K562 (cell line): ENCODE data around the gene VDR. TPM values are rescaled to one million over a fixed set of nuclear protein-coding genes. Genes with fewer than 3 reads are reported as not detected.

Experiments used
- CREB1 ChIP-seq, 2 experiments: sonication (generic) in 1 of 2; formaldehyde crosslinking in 1 of 2; IDR thresholded peaks; 2 replicates each; pipeline versions ENCODE4 v1.6.1 to v1.8.0; 2012 to 2022; ENCODE audit warnings: inconsistent platforms in 1 of 2, mild to moderate bottlenecking in 1 of 2, missing genetic modification reagents in 1 of 2, moderate library complexity in 1 of 2
- GATAD2A ChIP-seq: fragments of 450-650 bp; IDR thresholded peaks from 2 replicates; pipeline ENCODE4 v1.6.1; 2017
- SRSF9 ChIP-seq: fragments of 200-400 bp; formaldehyde crosslinking; IDR thresholded peaks from 2 replicates; pipeline ENCODE4 v1.6.1; 2017; ENCODE audit warnings: low read depth, low read length, borderline replicate concordance
- TAL1 ChIP-seq: fragments of 450-650 bp; IDR thresholded peaks from 2 replicates; pipeline ENCODE4 v1.6.1; 2016; ENCODE audit warnings: mild to moderate bottlenecking
- U2AF1 ChIP-seq: fragments of 200-400 bp; formaldehyde crosslinking; optimal IDR thresholded peaks from 2 replicates; pipeline ENCODE3; 2017; ENCODE audit warnings: mild to moderate bottlenecking, low read depth, low read length, moderate library complexity
- polyA plus RNA-seq, 8 experiments: library from polyadenylated mRNA; depleted of rRNA in 4 of 8; stranded (reverse) in 5 of 8; unstranded in 3 of 8; fragments of >200 nt; fragmentation: Nextera tagmentation in 2 of 8; fragmentation: Illumina TruSeq in 1 of 8; extraction: Ambion mirVana in 2 of 8; extraction: Trizol in 1 of 8; gene quantifications; 2 replicates each; pipeline versions ENCODE4 v1.2.1 to v1.2.3, GENCODE V29; 2011 to 2014; ENCODE audit warnings: inconsistent platforms in 1 of 8, missing spikeins in 1 of 8
- total RNA-seq, 7 experiments: library from RNA; depleted of rRNA in 6 of 7; stranded (reverse); fragments of >200 nt in 6 of 7; fragmentation: Illumina TruSeq in 2 of 7; extraction: Trizol in 2 of 7; gene quantifications; 2 replicates each; pipeline versions ENCODE4 v1.2.1 to v1.2.3, GENCODE V29; 2011 to 2021; ENCODE audit warnings: low replicate concordance in 1 of 7
- TF ChIP-seq, protein P1 (sequence below): sonication (generic); formaldehyde crosslinking; IDR thresholded peaks from 2 replicates; pipeline ENCODE4 v1.8.0; 2022; ENCODE audit warnings: mild to moderate bottlenecking, missing genetic modification reagents

VDR gene
- total and polyA plus RNA-seq, 9 of the 15 experiments (the other 6 are each of a cell fraction or from before 2014, with no cell fraction given), result 0.61 to 4.8 (median 2.0) TPM

DNA sequence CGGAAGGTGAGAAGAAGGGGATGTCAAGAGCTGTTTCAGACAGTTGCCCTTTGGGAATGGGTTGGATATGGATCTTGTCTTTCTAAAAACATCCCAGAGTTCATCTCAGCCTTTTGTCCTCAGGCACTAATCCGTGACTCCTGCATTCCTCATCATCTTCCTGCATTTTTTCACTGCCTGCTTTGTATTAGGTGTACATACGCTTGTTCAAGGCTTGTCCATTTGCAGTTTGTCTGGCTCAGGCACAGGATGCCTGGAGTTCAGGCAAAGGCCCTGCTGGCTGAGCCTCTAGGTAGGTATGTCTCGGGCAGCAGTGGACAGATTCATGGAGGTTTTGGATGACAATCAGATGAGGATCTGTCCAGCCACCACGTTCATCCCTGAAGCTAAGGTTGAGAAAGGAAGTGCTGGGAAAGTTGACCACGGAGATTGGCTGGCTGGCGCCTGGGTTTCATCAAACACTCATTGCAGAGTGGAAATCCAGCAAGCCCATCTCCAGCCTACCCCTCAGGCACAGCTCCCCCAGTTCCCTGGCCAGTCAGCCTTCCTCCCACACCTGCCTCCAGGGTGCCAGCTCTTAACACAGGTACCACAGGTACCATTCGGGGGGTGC, 46.2 kb upstream of the VDR start (continued):
- TF ChIP-seq U2AF1, result no peak
- no peak for TF ChIP-seq GATAD2A
- TF ChIP-seq TAL1, result no peak
- no peak for TF ChIP-seq CREB1 (IDR thresholded peaks at IDR 0.05)
- TF ChIP-seq CREB1 (CRISPR knock-in tag; IDR thresholded peaks at IDR 0.05), result no peak
- TF ChIP-seq SRSF9, result no peak
- TF ChIP-seq, protein P1, sequence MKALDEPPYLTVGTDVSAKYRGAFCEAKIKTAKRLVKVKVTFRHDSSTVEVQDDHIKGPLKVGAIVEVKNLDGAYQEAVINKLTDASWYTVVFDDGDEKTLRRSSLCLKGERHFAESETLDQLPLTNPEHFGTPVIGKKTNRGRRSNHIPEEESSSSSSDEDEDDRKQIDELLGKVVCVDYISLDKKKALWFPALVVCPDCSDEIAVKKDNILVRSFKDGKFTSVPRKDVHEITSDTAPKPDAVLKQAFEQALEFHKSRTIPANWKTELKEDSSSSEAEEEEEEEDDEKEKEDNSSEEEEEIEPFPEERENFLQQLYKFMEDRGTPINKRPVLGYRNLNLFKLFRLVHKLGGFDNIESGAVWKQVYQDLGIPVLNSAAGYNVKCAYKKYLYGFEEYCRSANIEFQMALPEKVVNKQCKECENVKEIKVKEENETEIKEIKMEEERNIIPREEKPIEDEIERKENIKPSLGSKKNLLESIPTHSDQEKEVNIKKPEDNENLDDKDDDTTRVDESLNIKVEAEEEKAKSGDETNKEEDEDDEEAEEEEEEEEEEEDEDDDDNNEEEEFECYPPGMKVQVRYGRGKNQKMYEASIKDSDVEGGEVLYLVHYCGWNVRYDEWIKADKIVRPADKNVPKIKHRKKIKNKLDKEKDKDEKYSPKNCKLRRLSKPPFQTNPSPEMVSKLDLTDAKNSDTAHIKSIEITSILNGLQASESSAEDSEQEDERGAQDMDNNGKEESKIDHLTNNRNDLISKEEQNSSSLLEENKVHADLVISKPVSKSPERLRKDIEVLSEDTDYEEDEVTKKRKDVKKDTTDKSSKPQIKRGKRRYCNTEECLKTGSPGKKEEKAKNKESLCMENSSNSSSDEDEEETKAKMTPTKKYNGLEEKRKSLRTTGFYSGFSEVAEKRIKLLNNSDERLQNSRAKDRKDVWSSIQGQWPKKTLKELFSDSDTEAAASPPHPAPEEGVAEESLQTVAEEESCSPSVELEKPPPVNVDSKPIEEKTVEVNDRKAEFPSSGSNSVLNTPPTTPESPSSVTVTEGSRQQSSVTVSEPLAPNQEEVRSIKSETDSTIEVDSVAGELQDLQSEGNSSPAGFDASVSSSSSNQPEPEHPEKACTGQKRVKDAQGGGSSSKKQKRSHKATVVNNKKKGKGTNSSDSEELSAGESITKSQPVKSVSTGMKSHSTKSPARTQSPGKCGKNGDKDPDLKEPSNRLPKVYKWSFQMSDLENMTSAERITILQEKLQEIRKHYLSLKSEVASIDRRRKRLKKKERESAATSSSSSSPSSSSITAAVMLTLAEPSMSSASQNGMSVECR (CRISPR knock-in tag), result no peak
- TF ChIP-seq, all 486 proteins: peak for 0
